Panc1 (cell line): Measurements from ENCODE around the gene LMNB1. TPM values are rescaled to one million over a fixed set of nuclear protein-coding genes. Genes with fewer than 3 reads are reported as not detected.

Experiments used
- ATAC-seq: fragments of 200-7000 bp; cut with Tn5 transposase; 2 replicates; pipeline ENCODE4 v1.9.1; 2020; ENCODE audit warnings: mild to moderate bottlenecking, moderate library complexity
- BruUV-seq: library from RNA; stranded (reverse); fragments of 400-500 nt; replicated peaks from 2 replicates; lab custom pipeline; 2021; lab: Mats Ljungman, UMichigan
- CTCF ChIA-PET: fragments of 300-600 bp; sonication (Branson Sonifier 250); formaldehyde crosslinking; loops from one replicate; lab custom pipeline; 2022; ENCODE audit warnings: antibody characterized with exemption; lab: Charles Lee
- POLR2A ChIA-PET: fragments of 300-600 bp; sonication (Branson Sonifier 250); formaldehyde crosslinking; loops from one replicate; lab custom pipeline; 2022; ENCODE audit warnings: antibody characterized with exemption; lab: Charles Lee
- DNase-seq: peaks from one replicate; pipeline ENCODE4 v3.0.0-alpha.2; 2010; ENCODE audit warnings: low read depth, low spot score
- H3K27ac ChIP-seq: 2 replicates; pipeline ENCODE4 v1.5.1; 2011; ENCODE audit warnings: mild to moderate bottlenecking, low read length, inconsistent platforms
- H3K27me3 ChIP-seq: fragments of 200-500 bp; sonication (Bioruptor generic); 2 replicates; pipeline ENCODE4 v1.6.0; 2014; ENCODE audit warnings: low read length, inconsistent platforms; ENCODE audit not compliant: control insufficient read depth, insufficient read depth
- H3K36me3 ChIP-seq: fragments of 200-500 bp; sonication (Bioruptor generic); 2 replicates; pipeline ENCODE4 v1.5.1; 2014; ENCODE audit warnings: inconsistent platforms, mild to moderate bottlenecking, low read length, moderate library complexity; ENCODE audit not compliant: control insufficient read depth, insufficient read depth
- H3K4me1 ChIP-seq: 2 replicates; pipeline ENCODE4 v1.5.1; 2011; ENCODE audit warnings: inconsistent platforms, mild to moderate bottlenecking, low read length, moderate library complexity; ENCODE audit not compliant: control insufficient read depth, insufficient read depth
- H3K4me3 ChIP-seq, 2 experiments: 2 replicates each; pipeline ENCODE4 v1.5.1; 2011 to 2012; ENCODE audit warnings: low read depth in 2 of 2, low read length in 2 of 2, mild to moderate bottlenecking in 2 of 2, inconsistent platforms in 1 of 2, moderate library complexity in 1 of 2
- H3K9me3 ChIP-seq: fragments of 200-500 bp; sonication (Bioruptor generic); 2 replicates; pipeline ENCODE4 v1.5.1; 2014; ENCODE audit warnings: low read depth, mild to moderate bottlenecking, inconsistent platforms, low read length, moderate library complexity; ENCODE audit not compliant: control insufficient read depth, insufficient read depth
- SIN3A ChIP-seq: IDR thresholded peaks from 2 replicates; pipeline ENCODE4 v1.6.1; 2012; ENCODE audit warnings: low read depth, mild to moderate bottlenecking, low read length, moderate library complexity, borderline replicate concordance; ENCODE audit not compliant: insufficient read depth
- in situ Hi-C: cut with HindIII; loops from 2 replicates; pipeline ENCODE4 v1.10.0; 2016; ENCODE audit warnings: low sequenced_read_pairs, low pct_unique_long_range_greater_than_20kb
- intact Hi-C: fragments of 100-400 bp; cut with micrococcal nuclease; formaldehyde crosslinking; loops from one replicate; pipeline ENCODE4 v1.10.0; 2022; ENCODE audit not compliant: unreplicated experiment
- total RNA-seq: library from RNA; stranded (reverse); gene quantifications from one replicate; pipeline ENCODE4 v1.2.1, GENCODE V29; 2021; ENCODE audit not compliant: unreplicated experiment
- TF ChIP-seq, protein P1 (sequence below): fragments of 450-650 bp; IDR thresholded peaks from 2 replicates; pipeline ENCODE4 v1.5.1; 2017; ENCODE audit warnings: mild to moderate bottlenecking

LMNB1 gene
- total RNA-seq, 1 experiment from 2014 or later: 122 TPM

DNA sequence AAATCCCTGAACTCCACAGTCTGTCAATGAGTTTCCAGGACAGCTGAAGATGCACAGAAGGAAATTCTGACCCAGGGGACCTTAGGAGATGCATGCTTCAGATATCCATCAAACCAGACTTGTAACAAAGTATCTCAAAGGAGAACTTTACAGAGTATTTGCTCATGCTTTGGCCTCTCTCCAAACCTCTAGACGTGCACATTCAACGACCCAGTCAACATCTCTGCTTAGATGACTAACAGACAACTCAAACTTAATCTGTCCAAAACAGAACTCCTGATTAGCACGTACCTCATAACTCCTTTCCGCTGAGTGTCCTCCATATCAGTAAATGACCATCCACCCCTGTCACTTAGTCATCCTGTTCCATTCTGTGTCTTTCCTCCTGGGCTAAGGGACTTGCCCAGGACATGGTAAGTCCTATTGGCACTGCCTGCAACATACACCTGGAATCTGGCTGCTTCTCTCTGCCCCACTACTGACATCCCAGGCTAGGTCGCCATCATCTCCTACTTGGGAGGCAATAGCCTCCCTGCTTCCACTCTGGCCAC is 107.4 kb downstream of the LMNB1 start:
- Histone ChIP-seq H3K4me3 (no peak overlapping the region), H3K36me3 (no peaks in the 10 kb centered on the region), H3K27me3 (no peaks in the 10 kb centered on the region), H3K9me3 (no peaks in the 10 kb centered on the region), H3K4me1 (no peaks in the 10 kb centered on the region), H3K27ac (no peak overlapping the region)
- ChIA-PET POLR2A (no interaction called here), CTCF (interaction anchor here (0.6 kb wide), 1 partner anchor 106 kb away, joined by 6 read pairs; no protein-coding TSS in a partner anchor)
- intact Hi-C loops: no loop called here
- ATAC-seq (peak; percentile 56), DNase-seq (peak; percentile 2)
- TF ChIP-seq, protein P1, sequence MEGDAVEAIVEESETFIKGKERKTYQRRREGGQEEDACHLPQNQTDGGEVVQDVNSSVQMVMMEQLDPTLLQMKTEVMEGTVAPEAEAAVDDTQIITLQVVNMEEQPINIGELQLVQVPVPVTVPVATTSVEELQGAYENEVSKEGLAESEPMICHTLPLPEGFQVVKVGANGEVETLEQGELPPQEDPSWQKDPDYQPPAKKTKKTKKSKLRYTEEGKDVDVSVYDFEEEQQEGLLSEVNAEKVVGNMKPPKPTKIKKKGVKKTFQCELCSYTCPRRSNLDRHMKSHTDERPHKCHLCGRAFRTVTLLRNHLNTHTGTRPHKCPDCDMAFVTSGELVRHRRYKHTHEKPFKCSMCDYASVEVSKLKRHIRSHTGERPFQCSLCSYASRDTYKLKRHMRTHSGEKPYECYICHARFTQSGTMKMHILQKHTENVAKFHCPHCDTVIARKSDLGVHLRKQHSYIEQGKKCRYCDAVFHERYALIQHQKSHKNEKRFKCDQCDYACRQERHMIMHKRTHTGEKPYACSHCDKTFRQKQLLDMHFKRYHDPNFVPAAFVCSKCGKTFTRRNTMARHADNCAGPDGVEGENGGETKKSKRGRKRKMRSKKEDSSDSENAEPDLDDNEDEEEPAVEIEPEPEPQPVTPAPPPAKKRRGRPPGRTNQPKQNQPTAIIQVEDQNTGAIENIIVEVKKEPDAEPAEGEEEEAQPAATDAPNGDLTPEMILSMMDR: no peak
- TF ChIP-seq SIN3A: no peak
- in situ Hi-C loops: no loop called here
- no TSS peak for BruUV-seq

Other genes with a start within 250 kb of the LMNB1 start
- gene ALDH7A1, start 181.9 kb upstream of the LMNB1 start, total RNA-seq: 52.9 TPM
- gene PHAX, start 176.2 kb upstream of the LMNB1 start, total RNA-seq: 46.2 TPM